GM12878 (cell line): Measurements from ENCODE around the gene AOAH. TPM values are rescaled to one million over a fixed set of nuclear protein-coding genes. Genes with fewer than 3 reads are reported as not detected.

Source experiments
- ATAC-seq: fragments of 200-7000 bp; cut with Tn5 transposase; 3 replicates; pipeline ENCODE4 v1.9.1; 2020; ENCODE audit warnings: mild to moderate bottlenecking, moderate library complexity
- BruUV-seq: library from RNA; stranded (reverse); fragments of 400-500 nt; replicated peaks from 2 replicates; lab custom pipeline; 2021; lab: Mats Ljungman, UMichigan
- CTCF ChIA-PET: fragments of 300-600 bp; sonication (Branson Sonifier 250); formaldehyde crosslinking; extraction: SDS; loops from one replicate; lab custom pipeline; 2021; ENCODE audit warnings: inconsistent platforms; lab: Yijun Ruan, JAX
- POLR2A ChIA-PET: fragments of 350-600 bp; formaldehyde crosslinking; extraction: SDS; loops from one replicate; lab custom pipeline; 2021; ENCODE audit warnings: inconsistent platforms; lab: Charles Lee
- RAD21 ChIA-PET: fragments of 300-600 bp; sonication (Branson Sonifier 250); formaldehyde crosslinking; loops from one replicate; lab custom pipeline; 2023; ENCODE audit warnings: antibody characterized with exemption; ENCODE audit not compliant: unreplicated experiment; lab: Charles Lee
- SMC1A ChIA-PET: fragments of 300-600 bp; sonication (Branson Sonifier 250); formaldehyde crosslinking; loops from one replicate; lab custom pipeline; 2023; ENCODE audit not compliant: unreplicated experiment, uncharacterized antibody; lab: Charles Lee
- DNase-seq: peaks from one replicate; pipeline ENCODE4 v3.0.0-alpha.2; 2011; ENCODE audit warnings: low read depth, low spot score
- FAIRE-seq: peaks from 3 replicates; lab custom pipeline; 2011; peaks lifted over from hg19 to GRCh38; lab: Jason Lieb, UNC
- H2AFZ ChIP-seq: 2 replicates; pipeline ENCODE4 v1.6.0; 2011; ENCODE audit warnings: low read depth, low read length, control low read depth; ENCODE audit not compliant: control insufficient read depth
- H3K27ac ChIP-seq: 2 replicates; pipeline ENCODE4 v1.5.1; 2011; ENCODE audit warnings: control low read depth; ENCODE audit not compliant: control insufficient read depth, insufficient read depth
- H3K27me3 ChIP-seq, 2 experiments: replicated peaks in 1 of 2; 2 replicates each; pipeline versions ENCODE4 v1.6.0 to v1.6.1; 2011; ENCODE audit warnings: low read length in 1 of 2; ENCODE audit not compliant: control insufficient read depth in 2 of 2, insufficient read depth in 2 of 2
- H3K36me3 ChIP-seq, 2 experiments: 2 replicates each; pipeline ENCODE4 v1.5.1; 2011; ENCODE audit warnings: low read length in 1 of 2; ENCODE audit not compliant: control insufficient read depth in 2 of 2, insufficient read depth in 2 of 2
- H3K4me1 ChIP-seq: 2 replicates; pipeline ENCODE4 v1.6.1; 2011; ENCODE audit warnings: mild to moderate bottlenecking, low read length, moderate library complexity, mixed read lengths; ENCODE audit not compliant: control insufficient read depth, insufficient read depth
- H3K4me2 ChIP-seq: 2 replicates; pipeline ENCODE4 v1.6.0; 2011; ENCODE audit warnings: control low read depth; ENCODE audit not compliant: control insufficient read depth, insufficient read depth
- H3K4me3 ChIP-seq: fragments of 200-600 bp; sonication (generic); 2 replicates; pipeline ENCODE4 v1.5.1; 2016
- H3K79me2 ChIP-seq: 2 replicates; pipeline ENCODE4 v1.6.0; 2011; ENCODE audit warnings: low read length; ENCODE audit not compliant: control insufficient read depth, insufficient read depth
- H3K9ac ChIP-seq: 2 replicates; pipeline ENCODE4 v1.8.0; 2011; ENCODE audit warnings: low read length, control low read depth, mixed read lengths; ENCODE audit not compliant: control insufficient read depth, insufficient read depth
- H3K9me3 ChIP-seq: replicated peaks from 3 replicates; pipeline ENCODE4 v1.5.1; 2011; ENCODE audit warnings: mild to moderate bottlenecking, low read length; ENCODE audit not compliant: control insufficient read depth, insufficient read depth
- H4K20me1 ChIP-seq: 2 replicates; pipeline ENCODE4 v1.6.0; 2011; ENCODE audit not compliant: control insufficient read depth, insufficient read depth
- BCLAF1 ChIP-seq: fragments of 450-650 bp; IDR thresholded peaks from 2 replicates; pipeline ENCODE4 v1.6.1; 2017; ENCODE audit warnings: antibody characterized with exemption, mild to moderate bottlenecking, moderate library complexity
- BRCA1 ChIP-seq: IDR thresholded peaks from 2 replicates; pipeline ENCODE4 v1.6.1; 2011; ENCODE audit warnings: low read depth, low read length, improper control_type of control experiment
- CHD1 ChIP-seq: IDR thresholded peaks from 2 replicates; pipeline ENCODE4 v1.6.1; 2012; ENCODE audit warnings: low read depth, low read length, improper control_type of control experiment
- EGR1 ChIP-seq, 2 experiments: IDR thresholded peaks; 1 replicate in 1 of 2; 2 replicates in 1 of 2; pipeline ENCODE4 v1.6.1; 2011 to 2012; ENCODE audit warnings: low read depth in 2 of 2, low read length in 2 of 2, borderline replicate concordance in 1 of 2, mild to moderate bottlenecking in 1 of 2, moderate library complexity in 1 of 2
- ETV6 ChIP-seq, 2 experiments: fragments of 450-650 bp in 1 of 2; IDR thresholded peaks in 1 of 2; conservative IDR thresholded peaks in 1 of 2; 2 replicates each; pipeline ENCODE4 v1.6.1; 2014; ENCODE audit warnings: antibody characterized with exemption in 1 of 2, borderline replicate concordance in 1 of 2, low read depth in 1 of 2, mild to moderate bottlenecking in 1 of 2, moderate library complexity in 1 of 2
- FOXK2 ChIP-seq: fragments of 450-650 bp; IDR thresholded peaks from 2 replicates; pipeline ENCODE4 v1.6.1; 2017; ENCODE audit warnings: mild to moderate bottlenecking, moderate library complexity
- FOXM1 ChIP-seq: IDR thresholded peaks from 2 replicates; pipeline ENCODE4 v1.6.1; 2012; ENCODE audit warnings: low read depth, mild to moderate bottlenecking, inconsistent platforms, low read length, moderate library complexity
- MAX ChIP-seq: IDR thresholded peaks from 2 replicates; pipeline ENCODE4 v1.6.1; 2012; ENCODE audit warnings: low read depth, low read length, improper control_type of control experiment
- MXI1 ChIP-seq: fragments of 150-350 bp; IDR thresholded peaks from 2 replicates; pipeline ENCODE4 v1.6.1; 2011; ENCODE audit warnings: low read depth, mild to moderate bottlenecking, inconsistent platforms, low read length, improper control_type of control experiment
- MYC ChIP-seq: IDR thresholded peaks from 2 replicates; pipeline ENCODE4 v1.6.1; 2011; ENCODE audit warnings: mild to moderate bottlenecking, low read length, moderate library complexity, inconsistent platforms; ENCODE audit not compliant: insufficient read depth, insufficient replicate concordance, insufficient read length, severe bottlenecking
- NRF1 ChIP-seq: conservative IDR thresholded peaks from 2 replicates; pipeline ENCODE4 v1.6.1; 2011; ENCODE audit warnings: mild to moderate bottlenecking, low read depth, low read length, improper control_type of control experiment
- PBX3 ChIP-seq: IDR thresholded peaks from 2 replicates; pipeline ENCODE4 v1.6.1; 2011; ENCODE audit warnings: mild to moderate bottlenecking, low read depth, low read length, moderate library complexity; ENCODE audit not compliant: insufficient replicate concordance
- SMAD5 ChIP-seq: IDR thresholded peaks from 2 replicates; pipeline ENCODE4 v1.6.1; 2016; ENCODE audit warnings: antibody characterized with exemption, low read depth
- SMC3 ChIP-seq: IDR thresholded peaks from 2 replicates; pipeline ENCODE4 v1.6.1; 2011; ENCODE audit warnings: low read length, improper control_type of control experiment, borderline replicate concordance
- YBX1 ChIP-seq: fragments of 450-650 bp; IDR thresholded peaks from 2 replicates; pipeline ENCODE4 v1.6.1; 2016; ENCODE audit warnings: antibody characterized with exemption
- WGBS: methylation state at CpG from one replicate; pipeline ENCODE4 v1.1.6; 2016; ENCODE audit warnings: low lambda C conversion rate; ENCODE audit not compliant: insufficient replicate concordance, insufficient coverage; ENCODE audit errors: missing lambda C conversion rate; 5-methylcytosine and 5-hydroxymethylcytosine counted together
- in situ Hi-C: fragments of 300-500 bp; cut with MboI; formaldehyde crosslinking; loops from 9 replicates; pipeline ENCODE4 v1.14.3; 2018; ENCODE audit warnings: mixed read lengths
- intact Hi-C: fragments of 100-400 bp; cut with micrococcal nuclease; formaldehyde crosslinking; loops from one replicate; pipeline ENCODE4 v1.14.2; 2022; ENCODE audit not compliant: unreplicated experiment
- polyA plus RNA-seq, 11 experiments: library from polyadenylated mRNA; depleted of rRNA in 4 of 11; unstranded in 6 of 11; stranded (reverse) in 5 of 11; fragments of >200 nt; fragmentation: Nextera tagmentation in 4 of 11; fragmentation: Illumina TruSeq in 1 of 11; extraction: Ambion mirVana in 4 of 11; extraction: Trizol in 1 of 11; gene quantifications; 1 replicate in 1 of 11; 2 replicates in 10 of 11; pipeline versions ENCODE4 v1.2.1 to v1.2.3, GENCODE V29; 2011 to 2016; ENCODE audit warnings: inconsistent platforms in 2 of 11, missing spikeins in 2 of 11, low read depth in 1 of 11
- total RNA-seq, 4 experiments: library from RNA; depleted of rRNA in 3 of 4; stranded (reverse); fragments of >200 nt in 3 of 4; fragmentation: Illumina TruSeq in 1 of 4; extraction: Trizol in 1 of 4; gene quantifications; 2 replicates each; pipeline versions ENCODE4 v1.2.1 to v1.2.3, GENCODE V29; 2013 to 2021

AOAH gene
- total and polyA plus RNA-seq, 10 of the 15 experiments (the other 5 are each of a cell fraction or from before 2014, with no cell fraction given), result 0.32 to 2.8 (median 1.4) TPM

- 28% methylated on average over 5 of the region's 5 CpGs for WGBS
- CTCF ChIA-PET, result interaction anchor here (1.5 kb wide), 1 partner anchor 16 kb away, joined by 8 read pairs; no protein-coding TSS in a partner anchor
- RAD21 ChIA-PET, result no interaction called here
- Histone ChIP-seq H3K79me2 (no peaks in the 10 kb centered on the region), H3K9ac (no peak overlapping the region), H2AFZ (no peak overlapping the region), H4K20me1 (no peaks in the 10 kb centered on the region), H3K27ac (no peak overlapping the region), H3K9me3 (no peaks in the 10 kb centered on the region), H3K36me3 (no peaks in the 10 kb centered on the region), H3K27me3 (no peaks in the 10 kb centered on the region; a peak in 2 of 4 replicates), H3K4me2 (no peak overlapping the region), H3K4me3 (no peak overlapping the region), H3K4me1 (peaks cover 10% of the 10 kb centered on the region)
- SMC1A ChIA-PET, result no interaction called here
- DNase-seq, result no peak
- no peak for FAIRE-seq
- intact Hi-C loops (no loop called here), in situ Hi-C loops (no loop called here)
- POLR2A ChIA-PET, result interaction anchor here (0.6 kb wide), 1 partner anchor 242 kb away, joined by 3 read pairs; no protein-coding TSS in a partner anchor
- BruUV-seq, result no TSS peak
- no peak for ATAC-seq
- no peak for TF ChIP-seq BCLAF1
- TF ChIP-seq SMC3, result no peak
- no peak for TF ChIP-seq FOXM1
- no peak for TF ChIP-seq ETV6 (conservative IDR thresholded peaks at IDR 0.05 in 1 of 2, IDR thresholded peaks at IDR 0.05 in 1 of 2; ENCODE audit: borderline replicate concordance in 1 of 2, low read depth in 1 of 2)
- no peak for TF ChIP-seq EGR1 (IDR thresholded peaks at IDR 0.05; ENCODE audit: borderline replicate concordance in 1 of 2, low read depth in 2 of 2, low read length in 2 of 2)
- no peak for TF ChIP-seq PBX3
- no peak for TF ChIP-seq MAX
- no peak for TF ChIP-seq YBX1
- TF ChIP-seq FOXK2, result no peak
- no peak for TF ChIP-seq CHD1
- no peak for TF ChIP-seq BRCA1
- TF ChIP-seq MXI1, result no peak
- no peak for TF ChIP-seq MYC
- no peak for TF ChIP-seq SMAD5
- TF ChIP-seq NRF1, result no peak
Observed at GRCh38 chr7:36686499-36686898, 37.8 kb downstream of the AOAH start.
